Measurements from ENCODE around the gene KIAA1671.

KIAA1671 gene

GRCh38 chr22:25114369-25115362 is 162.2 kb downstream of the KIAA1671 start:
- no peak for TF ChIP-seq FOXP2 (optimal IDR thresholded peaks at IDR 0.05; ENCODE audit: borderline replicate concordance, extremely low read depth, extremely low read length, insufficient read depth)
- no peak for TF ChIP-seq TAF1 (IDR thresholded peaks at IDR 0.05; ENCODE audit: borderline replicate concordance, insufficient read depth, low read length)

GRCh38 chr22:25119609-25120008 is 167.1 kb downstream of the KIAA1671 start:
- TF ChIP-seq, protein P1, sequence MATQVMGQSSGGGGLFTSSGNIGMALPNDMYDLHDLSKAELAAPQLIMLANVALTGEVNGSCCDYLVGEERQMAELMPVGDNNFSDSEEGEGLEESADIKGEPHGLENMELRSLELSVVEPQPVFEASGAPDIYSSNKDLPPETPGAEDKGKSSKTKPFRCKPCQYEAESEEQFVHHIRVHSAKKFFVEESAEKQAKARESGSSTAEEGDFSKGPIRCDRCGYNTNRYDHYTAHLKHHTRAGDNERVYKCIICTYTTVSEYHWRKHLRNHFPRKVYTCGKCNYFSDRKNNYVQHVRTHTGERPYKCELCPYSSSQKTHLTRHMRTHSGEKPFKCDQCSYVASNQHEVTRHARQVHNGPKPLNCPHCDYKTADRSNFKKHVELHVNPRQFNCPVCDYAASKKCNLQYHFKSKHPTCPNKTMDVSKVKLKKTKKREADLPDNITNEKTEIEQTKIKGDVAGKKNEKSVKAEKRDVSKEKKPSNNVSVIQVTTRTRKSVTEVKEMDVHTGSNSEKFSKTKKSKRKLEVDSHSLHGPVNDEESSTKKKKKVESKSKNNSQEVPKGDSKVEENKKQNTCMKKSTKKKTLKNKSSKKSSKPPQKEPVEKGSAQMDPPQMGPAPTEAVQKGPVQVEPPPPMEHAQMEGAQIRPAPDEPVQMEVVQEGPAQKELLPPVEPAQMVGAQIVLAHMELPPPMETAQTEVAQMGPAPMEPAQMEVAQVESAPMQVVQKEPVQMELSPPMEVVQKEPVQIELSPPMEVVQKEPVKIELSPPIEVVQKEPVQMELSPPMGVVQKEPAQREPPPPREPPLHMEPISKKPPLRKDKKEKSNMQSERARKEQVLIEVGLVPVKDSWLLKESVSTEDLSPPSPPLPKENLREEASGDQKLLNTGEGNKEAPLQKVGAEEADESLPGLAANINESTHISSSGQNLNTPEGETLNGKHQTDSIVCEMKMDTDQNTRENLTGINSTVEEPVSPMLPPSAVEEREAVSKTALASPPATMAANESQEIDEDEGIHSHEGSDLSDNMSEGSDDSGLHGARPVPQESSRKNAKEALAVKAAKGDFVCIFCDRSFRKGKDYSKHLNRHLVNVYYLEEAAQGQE (IDR thresholded peaks at IDR 0.05; ENCODE audit: insufficient read depth in 1 of 2, low read depth in 2 of 2, low read length in 2 of 2), result no peak
- no peak for TF ChIP-seq TAF1 (IDR thresholded peaks at IDR 0.05; ENCODE audit: borderline replicate concordance, insufficient read depth, low read length)
- TF ChIP-seq SIN3A (IDR thresholded peaks at IDR 0.05; ENCODE audit: borderline replicate concordance, insufficient read depth, low read length), result no peak
- no peak for TF ChIP-seq FOXP2 (optimal IDR thresholded peaks at IDR 0.05; ENCODE audit: borderline replicate concordance, extremely low read depth, extremely low read length, insufficient read depth)
- no peak for TF ChIP-seq POLR2AphosphoS5 (IDR thresholded peaks at IDR 0.05; ENCODE audit: low read depth, low read length)

DNA sequence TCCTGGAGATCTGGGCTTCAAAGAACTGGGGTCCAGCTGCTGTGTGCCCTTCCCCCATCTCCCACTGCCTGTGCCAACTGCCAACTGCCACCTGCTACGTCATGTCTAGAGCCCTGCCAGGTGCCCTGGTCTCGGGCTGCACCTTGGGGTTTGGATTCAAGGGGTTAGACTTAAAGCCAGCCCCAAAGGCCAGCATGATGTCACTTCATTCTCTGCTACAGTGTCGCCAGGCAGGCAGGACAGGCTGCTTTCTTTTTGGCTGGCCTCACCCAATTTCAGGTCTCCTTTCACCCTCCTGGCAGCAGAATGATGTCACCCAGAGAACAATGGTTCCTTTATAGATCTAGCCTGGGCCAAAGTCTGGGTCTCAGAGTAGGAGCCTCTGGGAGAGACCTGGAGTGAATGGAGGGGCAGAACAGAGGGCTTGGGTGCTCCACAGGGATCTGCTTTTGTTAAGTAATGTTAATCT is 167.6 kb downstream of the KIAA1671 start:
- TF ChIP-seq SIN3A (IDR thresholded peaks at IDR 0.05; ENCODE audit: borderline replicate concordance, insufficient read depth, low read length) (no peak), POLR2AphosphoS5 (IDR thresholded peaks at IDR 0.05; ENCODE audit: low read depth, low read length) (no peak), TAF1 (IDR thresholded peaks at IDR 0.05; ENCODE audit: borderline replicate concordance, insufficient read depth, low read length) (no peak), FOXP2 (optimal IDR thresholded peaks at IDR 0.05; ENCODE audit: borderline replicate concordance, extremely low read depth, extremely low read length, insufficient read depth) (no peak)
- TF ChIP-seq, protein P1 (IDR thresholded peaks at IDR 0.05; ENCODE audit: insufficient read depth in 1 of 2, low read depth in 2 of 2, low read length in 2 of 2), result no peak

DNA sequence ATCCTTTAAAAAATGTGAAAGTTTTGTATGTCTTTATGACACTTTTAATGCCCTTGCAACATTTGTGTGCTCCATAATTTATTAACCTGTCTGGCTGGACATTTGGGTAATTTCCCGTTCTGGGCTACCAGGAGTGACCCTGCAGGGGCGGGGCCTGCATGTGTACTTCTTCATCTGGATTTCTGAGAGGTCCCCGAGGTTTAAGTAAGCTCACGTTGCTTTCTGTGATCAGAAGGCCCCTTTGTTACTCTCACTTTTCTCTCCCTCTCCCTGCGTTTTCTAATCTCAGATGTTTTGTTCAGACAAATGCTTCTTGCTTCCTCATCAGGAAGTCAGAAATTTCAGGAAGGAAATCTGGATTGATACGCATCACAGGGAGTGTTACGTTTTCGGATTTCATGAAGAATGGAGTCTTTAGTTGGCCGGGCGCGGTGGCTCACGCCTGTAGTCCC is 168.3 kb downstream of the KIAA1671 start:
- TF ChIP-seq SIN3A (IDR thresholded peaks at IDR 0.05; ENCODE audit: borderline replicate concordance, insufficient read depth, low read length), result no peak
- TF ChIP-seq POLR2AphosphoS5 (IDR thresholded peaks at IDR 0.05; ENCODE audit: low read depth, low read length), result no peak
- no peak for TF ChIP-seq TAF1 (IDR thresholded peaks at IDR 0.05; ENCODE audit: borderline replicate concordance, insufficient read depth, low read length)
- no peak for TF ChIP-seq FOXP2 (optimal IDR thresholded peaks at IDR 0.05; ENCODE audit: borderline replicate concordance, extremely low read depth, extremely low read length, insufficient read depth)
- TF ChIP-seq, protein P1 (IDR thresholded peaks at IDR 0.05; ENCODE audit: insufficient read depth in 1 of 2, low read depth in 2 of 2, low read length in 2 of 2), result no peak

GRCh38 chr22:25122136-25122764 is 169.7 kb downstream of the KIAA1671 start:
- TF ChIP-seq FOXP2 (optimal IDR thresholded peaks at IDR 0.05; ENCODE audit: borderline replicate concordance, extremely low read depth, extremely low read length, insufficient read depth), result no peak
- TF ChIP-seq TAF1 (IDR thresholded peaks at IDR 0.05; ENCODE audit: borderline replicate concordance, insufficient read depth, low read length), result no peak
- no peak for TF ChIP-seq POLR2AphosphoS5 (IDR thresholded peaks at IDR 0.05; ENCODE audit: low read depth, low read length)
- TF ChIP-seq, protein P1 (IDR thresholded peaks at IDR 0.05; ENCODE audit: insufficient read depth in 1 of 2, low read depth in 2 of 2, low read length in 2 of 2), result no peak
- no peak for TF ChIP-seq SIN3A (IDR thresholded peaks at IDR 0.05; ENCODE audit: borderline replicate concordance, insufficient read depth, low read length)

All from PFSK-1 (cell line).